BLaER1 treated with 17β-estradiol and CSF1 and Interleukin-3, amounts not matched to agents 10 nM and 100 nM (cell line): ENCODE results near the gene GRHPR.
"Not testable (repeated sequence)": the region's sequence is repeated elsewhere in the genome, so short reads cannot be mapped to it uniquely, and the experiment has no call there.

Experiments
- H3K27ac ChIP-seq, 11 experiments: shearing (Covaris generic); formaldehyde crosslinking; 2 replicates each; pipeline ENCODE4 v1.8.1; 2022
- H3K27me3 ChIP-seq, 11 experiments: shearing (Covaris generic); formaldehyde crosslinking; 2 replicates each; pipeline ENCODE4 v1.8.1; 2022
- H3K36me3 ChIP-seq, 11 experiments: shearing (Covaris generic); formaldehyde crosslinking; 2 replicates each; pipeline ENCODE4 v1.8.1; 2022
- H3K4me1 ChIP-seq, 10 experiments: shearing (Covaris generic); formaldehyde crosslinking; 2 replicates each; pipeline ENCODE4 v1.8.1; 2022
- H3K4me2 ChIP-seq, 11 experiments: shearing (Covaris generic); formaldehyde crosslinking; 2 replicates each; pipeline ENCODE4 v1.8.1; 2022
- H3K4me3 ChIP-seq, 10 experiments: shearing (Covaris generic); formaldehyde crosslinking; 2 replicates each; pipeline ENCODE4 v1.8.1; 2022
- H3K9ac ChIP-seq, 11 experiments: shearing (Covaris generic); formaldehyde crosslinking; 2 replicates each; pipeline ENCODE4 v1.8.1; 2022
- H3K9me3 ChIP-seq, 11 experiments: shearing (Covaris generic); formaldehyde crosslinking; replicated peaks in 1 of 11; 2 replicates each; pipeline ENCODE4 v1.8.1; 2022
- H4K20me1 ChIP-seq, 11 experiments: shearing (Covaris generic); formaldehyde crosslinking; 2 replicates each; pipeline ENCODE4 v1.8.1; 2022
- Cebpa-rat ChIP-seq, 11 experiments: shearing (Covaris generic); IDR thresholded peaks; 2 replicates each; pipeline ENCODE4 v1.8.1; 2022

Gene GRHPR

DNA sequence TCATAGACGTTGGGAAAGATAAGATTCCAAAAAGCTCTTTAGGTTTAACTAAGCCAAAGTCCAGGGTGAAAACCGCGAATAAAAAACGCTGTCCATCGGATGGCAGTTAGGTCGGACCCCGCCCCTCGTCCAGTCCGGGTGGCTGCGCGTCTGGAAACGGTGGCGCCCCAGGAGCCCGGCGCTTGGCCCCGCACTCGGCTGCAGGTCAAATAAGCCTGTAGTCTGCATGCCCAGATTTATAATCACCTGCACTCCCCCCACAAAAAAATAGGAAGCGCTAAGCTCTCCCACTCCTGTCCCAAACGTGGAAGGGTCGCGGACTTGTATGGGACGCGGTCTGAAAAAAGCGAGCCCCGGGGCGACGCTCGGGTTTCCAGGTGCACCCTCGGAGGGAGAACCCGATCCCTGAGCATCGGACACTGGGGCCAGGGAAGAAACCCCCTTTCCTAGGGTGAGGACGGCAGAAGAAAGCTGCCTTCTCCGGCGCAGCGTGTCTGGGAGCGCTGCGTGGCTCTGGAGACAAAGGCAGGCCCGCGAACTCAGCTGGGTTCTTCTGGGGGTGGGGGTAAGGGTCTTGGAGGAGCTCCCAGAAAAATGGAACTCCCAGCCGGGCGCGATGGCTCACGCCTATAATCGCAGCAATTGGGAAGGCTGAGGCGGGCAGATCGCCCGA, 43.7 kb downstream of the GRHPR start:
- Histone ChIP-seq H3K4me3 (peak overlapping the region; percentile 80 to 97 (median 87)), H4K20me1 (peaks cover 0 to 35% (median 11%) of the 10 kb centered on the region in 11 experiments; a peak in 13 of 22 replicates), H3K9me3 (no peaks in the 10 kb centered on the region)

DNA sequence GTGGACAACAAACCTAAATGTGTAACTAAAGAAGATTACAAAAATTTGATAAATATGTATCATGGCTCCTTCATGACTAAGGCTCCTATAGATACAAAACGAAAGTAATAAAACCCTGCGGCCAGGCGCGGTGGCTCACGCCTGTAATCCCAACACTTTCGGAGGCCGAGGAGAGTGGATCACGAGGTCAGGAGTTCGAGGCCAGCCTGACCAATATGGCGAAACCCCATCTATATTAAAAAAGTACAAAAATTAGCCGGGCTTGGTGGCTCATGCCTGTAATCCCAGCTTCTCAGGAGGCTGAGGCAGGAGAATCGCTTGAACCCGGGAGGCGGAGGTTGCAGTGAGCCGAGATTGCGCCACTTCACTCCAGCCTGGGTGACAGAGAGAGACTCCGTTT, 45.0 kb downstream of the GRHPR start:
- H3K27me3 ChIP-seq, H3K4me3 ChIP-seq, H3K9me3 ChIP-seq, H3K36me3 ChIP-seq, H3K27ac ChIP-seq, H3K4me2 ChIP-seq, H3K9ac ChIP-seq: not testable (repeated sequence)
- Histone ChIP-seq H4K20me1 (peaks cover 0 to 21% (median 6%) of the 10 kb centered on the region in 11 experiments; a peak in 12 of 22 replicates), H3K4me1 (peaks cover 18 to 35% (median 27%) of the 10 kb centered on the region in 10 experiments)

More for the DNA sequence above, 43.7 kb downstream of the GRHPR start:
- Histone ChIP-seq H3K4me1 (peaks cover 25 to 38% (median 31%) of the 10 kb centered on the region in 10 experiments), H3K36me3 (peaks cover 0 to 11% (median 0%) of the 10 kb centered on the region in 11 experiments; a peak in 3 of 22 replicates), H3K9ac (peak overlapping the region; percentile 81 to 97 (median 94)), H3K27me3 (peaks cover 0 to 6% (median 0%) of the 10 kb centered on the region in 11 experiments; a peak in 1 of 22 replicates), H3K4me2 (peak overlapping the region; percentile 76 to 98 (median 90)), H3K27ac (peak overlapping the region in 10 of 11 experiments; percentile 70 to 98 (median 94); a peak in 21 of 22 replicates)
- no peak for TF ChIP-seq Cebpa-rat (IDR thresholded peaks at IDR 0.05)

DNA sequence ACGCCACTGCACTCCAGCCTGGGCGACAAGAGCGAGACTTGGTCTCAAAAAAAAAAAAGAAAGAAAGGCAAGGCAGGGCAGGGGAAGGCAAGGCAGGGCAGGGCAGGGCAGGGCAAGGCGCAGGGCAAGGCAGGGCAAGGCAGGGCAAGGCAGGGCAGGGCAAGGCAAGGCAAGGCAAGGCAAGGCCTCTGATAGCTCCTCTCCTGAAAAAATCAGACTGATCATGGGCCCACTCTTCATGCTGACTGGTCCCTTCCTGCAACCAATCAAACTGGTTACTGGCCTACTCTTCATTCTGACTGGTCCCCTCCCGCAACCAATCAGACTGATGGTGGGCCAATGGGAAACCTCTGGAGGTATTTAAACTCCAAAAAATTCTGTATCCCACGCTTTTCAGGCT, 46.1 kb downstream of the GRHPR start:
- no peak overlapping the region for H3K9ac ChIP-seq
- no peak overlapping the region for H3K4me3 ChIP-seq
- peaks cover 7 to 24% (median 18%) of the 10 kb centered on the region in 10 experiments for H3K4me1 ChIP-seq
- no peak overlapping the region for H3K27ac ChIP-seq
- no peak for TF ChIP-seq Cebpa-rat (IDR thresholded peaks at IDR 0.05)
- H3K36me3 ChIP-seq = no peaks in the 10 kb centered on the region
- H3K9me3 ChIP-seq = peaks cover 1 to 6% (median 4%) of the 10 kb centered on the region in 11 experiments; a peak in 18 of 22 replicates
- peaks cover 0 to 6% (median 0%) of the 10 kb centered on the region in 11 experiments; a peak in 1 of 22 replicates for H3K27me3 ChIP-seq
- peaks cover 0 to 11% (median 3%) of the 10 kb centered on the region in 11 experiments; a peak in 8 of 22 replicates for H4K20me1 ChIP-seq
- no peak overlapping the region for H3K4me2 ChIP-seq

DNA sequence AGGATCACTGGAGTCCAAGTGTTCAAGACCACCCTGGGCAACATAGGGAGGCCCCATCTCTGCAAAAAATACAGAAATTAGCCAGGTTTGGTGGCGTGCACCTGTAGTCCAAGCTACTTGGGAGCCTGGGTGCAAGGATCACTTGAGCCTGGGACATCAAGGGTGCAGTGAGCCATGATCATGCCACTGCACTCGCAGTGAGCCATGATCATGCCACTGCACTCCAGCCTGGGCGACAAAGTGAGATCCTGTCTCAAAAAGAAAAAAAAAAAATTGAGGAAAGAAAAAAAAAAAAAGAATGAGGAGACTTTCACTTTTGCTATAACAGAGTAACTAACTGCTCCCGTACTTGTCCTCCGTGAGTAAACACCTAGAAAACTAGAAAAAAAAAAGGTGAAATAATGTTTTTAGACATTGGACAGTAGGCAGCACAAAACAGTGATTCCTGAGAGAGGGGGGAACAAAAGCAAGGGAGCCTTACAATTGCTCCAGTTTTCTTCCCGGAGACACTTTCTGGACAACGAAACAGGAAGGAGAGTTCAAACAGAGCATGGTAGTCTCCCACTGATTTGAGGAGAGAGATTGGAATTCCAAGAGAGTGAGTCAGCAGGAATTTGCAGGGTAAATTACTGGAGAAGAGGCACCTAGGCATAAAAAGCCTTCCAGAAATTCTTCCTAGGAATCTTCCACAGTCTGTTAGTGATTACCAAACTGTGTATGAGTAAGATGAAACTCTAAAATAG, 49.6 kb downstream of the GRHPR start:
- H3K9me3 ChIP-seq = peaks cover 24 to 32% (median 28%) of the 10 kb centered on the region in 11 experiments
- H3K4me2 ChIP-seq = peak overlapping the region; percentile 16 to 69 (median 45); a peak in 18 of 22 replicates
- H3K4me3 ChIP-seq = peak overlapping the region in 2 of 10 experiments; percentile 23 to 27; a peak in 3 of 20 replicates
- H3K36me3 ChIP-seq = no peaks in the 10 kb centered on the region
- peak overlapping the region in 5 of 11 experiments; percentile 7 to 55 (median 40); a peak in 6 of 22 replicates for H3K9ac ChIP-seq
- no peaks in the 10 kb centered on the region; a peak in 1 of 22 replicates for H3K27me3 ChIP-seq
- no peaks in the 10 kb centered on the region for H4K20me1 ChIP-seq
- no peak for TF ChIP-seq Cebpa-rat (IDR thresholded peaks at IDR 0.05)
- peak overlapping the region in 2 of 11 experiments; percentile 4 to 43; a peak in 2 of 22 replicates for H3K27ac ChIP-seq
- H3K4me1 ChIP-seq = peaks cover 0 to 12% (median 6%) of the 10 kb centered on the region in 10 experiments; a peak in 12 of 20 replicates

DNA sequence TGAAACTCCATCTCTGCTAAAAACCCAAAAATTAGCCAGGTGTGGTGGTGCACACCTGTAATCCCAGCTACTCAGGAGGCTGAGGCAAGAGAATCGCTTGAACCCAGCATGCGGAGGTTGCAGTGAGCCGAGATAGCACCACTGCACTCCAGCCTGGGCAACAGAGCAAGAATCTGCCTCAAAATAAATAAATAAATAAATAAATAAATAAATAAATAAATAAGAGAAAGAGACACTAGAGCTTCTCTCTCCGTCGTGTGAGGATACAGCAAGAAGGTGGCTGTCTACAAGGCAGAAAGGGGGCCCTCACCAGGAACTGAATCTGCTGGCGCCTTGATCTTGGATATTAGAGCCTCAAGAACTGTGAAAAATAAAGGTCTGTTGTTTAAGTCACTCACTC, 51.5 kb downstream of the GRHPR start:
- H3K27me3 ChIP-seq, H3K36me3 ChIP-seq, H3K27ac ChIP-seq, H3K4me3 ChIP-seq, H3K4me2 ChIP-seq, H3K9ac ChIP-seq, H4K20me1 ChIP-seq: not testable (repeated sequence)
- Histone ChIP-seq H3K9me3 (peaks cover 24 to 32% (median 28%) of the 10 kb centered on the region in 11 experiments), H3K4me1 (peaks cover 0 to 11% (median 6%) of the 10 kb centered on the region in 10 experiments; a peak in 6 of 20 replicates)

DNA sequence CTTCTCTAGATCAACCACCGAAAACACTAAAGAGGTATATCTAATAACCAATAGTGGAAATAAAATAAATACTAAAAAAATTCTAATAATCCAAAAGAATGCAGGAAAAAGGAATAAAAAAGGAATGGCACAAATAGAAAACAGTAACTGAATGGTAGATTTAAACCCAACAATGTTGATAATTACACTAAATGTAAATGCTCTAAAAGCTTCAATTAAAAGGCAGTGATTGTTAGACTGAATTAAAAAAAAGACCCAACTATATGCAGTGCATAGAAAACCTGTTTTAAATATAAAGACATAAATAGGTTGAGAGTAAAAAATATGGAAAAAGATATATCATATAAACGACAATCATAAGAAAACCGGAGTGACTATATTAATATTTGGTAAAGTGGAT, 51.9 kb downstream of the GRHPR start:
- TF ChIP-seq Cebpa-rat (IDR thresholded peaks at IDR 0.05) = no peak
- Histone ChIP-seq H3K9ac (no peak overlapping the region), H3K4me2 (no peak overlapping the region), H4K20me1 (no peaks in the 10 kb centered on the region), H3K9me3 (peaks cover 24 to 32% (median 28%) of the 10 kb centered on the region in 11 experiments), H3K36me3 (no peaks in the 10 kb centered on the region), H3K4me1 (peaks cover 0 to 11% (median 6%) of the 10 kb centered on the region in 10 experiments; a peak in 6 of 20 replicates), H3K4me3 (no peak overlapping the region), H3K27ac (no peak overlapping the region), H3K27me3 (no peaks in the 10 kb centered on the region)

DNA sequence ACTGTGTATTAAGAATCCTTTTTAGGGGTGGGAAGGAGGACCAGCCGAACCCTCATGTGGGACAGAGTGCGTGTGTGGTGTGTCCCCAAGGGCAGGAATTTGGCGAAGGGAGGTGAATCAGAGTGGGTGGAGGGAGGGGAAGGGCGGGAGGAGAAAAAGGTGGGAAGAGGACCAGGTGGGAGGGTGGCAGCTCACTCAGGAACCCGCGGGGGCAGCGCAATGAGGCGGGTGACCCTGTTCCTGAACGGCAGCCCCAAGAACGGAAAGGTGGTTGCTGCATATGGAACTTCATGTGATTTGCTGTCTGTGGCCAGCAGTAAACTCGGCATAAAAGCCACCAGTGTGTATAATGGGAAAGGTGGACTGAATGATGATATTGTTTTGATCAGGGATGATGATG, 54.4 kb downstream of the GRHPR start:
- TF ChIP-seq Cebpa-rat (IDR thresholded peaks at IDR 0.05) = no peak
- H3K4me1 ChIP-seq = peaks cover 0 to 20% (median 8%) of the 10 kb centered on the region in 10 experiments; a peak in 13 of 20 replicates
- H3K9ac ChIP-seq = no peak overlapping the region
- no peaks in the 10 kb centered on the region for H3K36me3 ChIP-seq
- H4K20me1 ChIP-seq = no peaks in the 10 kb centered on the region
- no peak overlapping the region for H3K4me2 ChIP-seq
- no peak overlapping the region for H3K4me3 ChIP-seq
- peaks cover 24 to 32% (median 28%) of the 10 kb centered on the region in 11 experiments for H3K9me3 ChIP-seq
- H3K27me3 ChIP-seq = no peaks in the 10 kb centered on the region
- no peak overlapping the region for H3K27ac ChIP-seq

DNA sequence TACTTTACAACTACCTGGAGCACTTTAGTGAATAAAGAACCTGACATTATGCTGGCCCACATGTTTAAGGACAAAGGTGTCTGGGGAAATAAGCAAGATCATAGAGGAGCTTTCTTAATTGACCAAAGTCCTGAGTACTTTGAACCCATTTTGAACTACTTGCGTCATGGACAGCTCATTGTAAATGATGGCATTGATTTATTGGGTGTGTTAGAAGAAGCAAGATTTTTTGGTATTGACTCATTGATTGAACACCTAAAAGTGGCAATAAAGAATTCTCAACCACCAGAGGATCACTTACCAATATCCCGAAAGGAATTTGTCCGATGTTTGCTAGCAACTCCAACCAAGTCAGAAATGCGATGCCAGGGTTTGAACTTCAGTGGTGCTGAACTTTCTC, 54.9 kb downstream of the GRHPR start:
- Histone ChIP-seq H3K4me1 (peaks cover 0 to 19% (median 5%) of the 10 kb centered on the region in 10 experiments; a peak in 13 of 20 replicates), H3K9me3 (peaks cover 24 to 32% (median 28%) of the 10 kb centered on the region in 11 experiments)
- not testable (repeated sequence) for H3K27ac ChIP-seq, H3K36me3 ChIP-seq, H4K20me1 ChIP-seq, H3K4me3 ChIP-seq, H3K4me2 ChIP-seq, H3K9ac ChIP-seq, H3K27me3 ChIP-seq

DNA sequence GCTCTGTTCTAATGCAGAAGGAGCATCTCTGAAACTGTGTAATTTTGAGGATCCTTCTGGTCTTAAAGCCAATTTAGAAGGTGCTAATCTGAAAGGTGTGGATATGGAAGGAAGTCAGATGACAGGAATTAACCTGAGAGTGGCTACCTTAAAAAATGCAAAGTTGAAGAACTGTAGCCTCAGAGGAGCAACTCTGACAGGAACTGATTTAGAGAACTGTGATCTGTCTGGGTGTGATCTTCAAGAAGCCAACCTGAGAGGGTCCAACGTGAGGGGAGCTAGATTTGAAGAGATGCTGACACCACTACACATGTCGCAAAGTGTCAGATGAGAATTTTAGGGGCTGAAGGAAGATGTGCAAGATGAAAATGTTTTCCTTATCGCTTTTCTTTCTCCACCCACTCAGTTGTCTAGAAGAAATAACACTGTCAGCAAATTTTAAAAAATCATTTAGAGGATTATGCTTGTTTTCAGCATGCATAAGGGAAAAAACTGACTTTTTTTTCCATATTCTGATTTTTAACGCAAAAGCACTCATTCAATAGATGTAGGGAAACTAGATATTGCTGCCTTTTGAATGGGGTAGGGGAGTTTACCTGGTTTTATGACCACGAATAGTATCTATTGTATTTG, 55.6 kb downstream of the GRHPR start:
- H3K4me3 ChIP-seq, H3K9ac ChIP-seq, H4K20me1 ChIP-seq, H3K27ac ChIP-seq, H3K4me2 ChIP-seq, H3K36me3 ChIP-seq, H3K27me3 ChIP-seq: not testable (repeated sequence)
- Histone ChIP-seq H3K4me1 (peaks cover 0 to 16% (median 5%) of the 10 kb centered on the region in 10 experiments; a peak in 9 of 20 replicates), H3K9me3 (peaks cover 24 to 31% (median 28%) of the 10 kb centered on the region in 11 experiments)
